Peyer's patch (tissue), 4 donors: Measurements from ENCODE around the gene NOC2L. TPM values are rescaled to one million over a fixed set of nuclear protein-coding genes. Genes with fewer than 3 reads are reported as not detected.

Source experiments
- DNase-seq, 3 donors: peaks; one replicate each; pipeline ENCODE4 v3.0.0-alpha.2; 2017 to 2019
- H3K27ac ChIP-seq, 4 donors: fragments of 200-600 bp; sonication (generic); one replicate each; pipeline ENCODE4 v1.5.1; 2016 to 2019
- H3K27me3 ChIP-seq, 2 donors: fragments of 200-600 bp; sonication (generic); one replicate each; pipeline ENCODE4 v1.5.1; 2019
- H3K36me3 ChIP-seq, 3 donors: fragments of 200-600 bp; sonication (generic); one replicate each; pipeline ENCODE4 v1.5.1; 2016 to 2019
- H3K4me1 ChIP-seq, 4 donors: fragments of 200-600 bp; sonication (generic); one replicate each; pipeline ENCODE4 v1.5.1; 2016 to 2019
- H3K4me3 ChIP-seq, 4 donors: fragments of 200-600 bp; sonication (generic); 1 replicate in 3 of 4; 2 replicates in 1 of 4; pipeline ENCODE4 v1.5.1; 2016 to 2019; ENCODE audit warnings: mild to moderate bottlenecking in 1 of 4
- H3K9me3 ChIP-seq, 4 donors: fragments of 200-600 bp; sonication (generic); one replicate each; pipeline ENCODE4 v1.5.1; 2016 to 2019; ENCODE audit warnings: mild to moderate bottlenecking in 1 of 4
- CTCF ChIP-seq, 6 experiments: fragments of 450-650 bp in 4 of 6; fragments of 200-600 bp in 2 of 6; sonication (generic) in 1 of 6; IDR thresholded peaks; one replicate each; pipeline ENCODE4 v1.5.1; 2017 to 2019; ENCODE audit warnings: antibody characterized with exemption in 6 of 6, mild to moderate bottlenecking in 3 of 6, moderate library complexity in 1 of 6
- POLR2A ChIP-seq, 2 donors: fragments of 450-650 bp; IDR thresholded peaks; one replicate each; pipeline ENCODE4 v1.5.1; 2017; ENCODE audit warnings: antibody characterized with exemption in 2 of 2, mild to moderate bottlenecking in 2 of 2, moderate library complexity in 2 of 2
- total RNA-seq, 4 donors: library from RNA; depleted of rRNA; stranded (reverse); fragments of >200 nt; gene quantifications; one replicate each; pipeline ENCODE4 v1.1.0, GENCODE V29; 2016

The NOC2L gene
- total RNA-seq, 4 donors from 2014 or later = 18.2 to 58.6 (median 39.9) TPM

GRCh38 chr1:962381-963300 lies 3.6 kb upstream of the NOC2L start:
- H3K27ac ChIP-seq = no peak overlapping the region
- H3K36me3 ChIP-seq = peaks cover 0 to 10% (median 0%) of the 10 kb centered on the region in 3 donors
- TF ChIP-seq POLR2A (IDR thresholded peaks at IDR 0.05) = no peak
- no peak for TF ChIP-seq CTCF (IDR thresholded peaks at IDR 0.05)
- H3K4me3 ChIP-seq = no peak overlapping the region
- no peak for DNase-seq
- no peaks in the 10 kb centered on the region for H3K27me3 ChIP-seq
- H3K4me1 ChIP-seq = peaks cover 5 to 48% (median 33%) of the 10 kb centered on the region in 4 donors
- H3K9me3 ChIP-seq = no peaks in the 10 kb centered on the region

GRCh38 chr1:961132-961669 lies 2.1 kb upstream of the NOC2L start:
- H3K36me3 ChIP-seq = peaks cover 0 to 18% (median 0%) of the 10 kb centered on the region in 3 donors
- peak overlapping the region in 2 of 4 donors; percentile 35 to 72 for H3K27ac ChIP-seq
- no peaks in the 10 kb centered on the region for H3K27me3 ChIP-seq
- peak overlapping the region; percentile 88 to 100 (median 92) for H3K4me3 ChIP-seq
- DNase-seq = no peak
- TF ChIP-seq POLR2A (IDR thresholded peaks at IDR 0.05) = no peak
- TF ChIP-seq CTCF (IDR thresholded peaks at IDR 0.05) = no peak
- H3K4me1 ChIP-seq = peaks cover 5 to 43% (median 27%) of the 10 kb centered on the region in 4 donors
- no peaks in the 10 kb centered on the region for H3K9me3 ChIP-seq

GRCh38 chr1:960363-961131 lies 1.5 kb upstream of the NOC2L start, which contains the start of gene KLHL17:
KLHL17 (plus strand) TSS chr1:960584; CDS start chr1:960694, 110 bp downstream.
- peak; percentile 75 to 89 (median 82) for DNase-seq
- peaks cover 5 to 36% (median 24%) of the 10 kb centered on the region in 4 donors for H3K4me1 ChIP-seq
- peak within 1 kb of the TSS in 2 of 4 donors; percentile 35 to 72 for H3K27ac ChIP-seq
- no peaks in the 10 kb centered on the region for H3K9me3 ChIP-seq
- peaks cover 0 to 24% (median 0%) of the 10 kb centered on the region in 3 donors for H3K36me3 ChIP-seq
- no peaks in the 10 kb centered on the region for H3K27me3 ChIP-seq
- no peak for TF ChIP-seq POLR2A (IDR thresholded peaks at IDR 0.05)
- TF ChIP-seq CTCF (IDR thresholded peaks at IDR 0.05) = peak in 1 of 6 experiments; percentile 8
- peak within 1 kb of the TSS; percentile 88 to 100 (median 92) for H3K4me3 ChIP-seq

- Histone ChIP-seq H3K9me3 (no peaks in the 10 kb centered on the region), H3K4me1 (peaks cover 5 to 36% (median 24%) of the 10 kb centered on the region in 4 donors), H3K36me3 (peaks cover 0 to 31% (median 0%) of the 10 kb centered on the region in 3 donors), H3K27me3 (no peaks in the 10 kb centered on the region), H3K4me3 (peak overlapping the region; percentile 88 to 100 (median 92)), H3K27ac (peak overlapping the region in 2 of 4 donors; percentile 35 to 72)
- no peak for TF ChIP-seq POLR2A (IDR thresholded peaks at IDR 0.05)
- TF ChIP-seq CTCF (IDR thresholded peaks at IDR 0.05) = no peak
- DNase-seq = no peak
Measured at GRCh38 chr1:959731-960362, 791 bp upstream of the NOC2L start.

GRCh38 chr1:956636-957035 lies 2.4 kb downstream of the NOC2L start:
- Histone ChIP-seq H3K4me1 (peaks cover 5 to 34% (median 23%) of the 10 kb centered on the region in 4 donors), H3K36me3 (peaks cover 0 to 53% (median 0%) of the 10 kb centered on the region in 3 donors), H3K4me3 (no peak overlapping the region), H3K27me3 (no peaks in the 10 kb centered on the region), H3K9me3 (no peaks in the 10 kb centered on the region), H3K27ac (no peak overlapping the region)
- no peak for DNase-seq
- TF ChIP-seq CTCF (IDR thresholded peaks at IDR 0.05) = no peak
- TF ChIP-seq POLR2A (IDR thresholded peaks at IDR 0.05) = no peak
